Fibroblast of skin of left biceps (primary cell): ENCODE results near the gene CHD8.

ENCODE experiments used
- DNase-seq, 2 experiments: peaks; one replicate each; pipeline ENCODE4 v3.0.0-alpha.2; 2013; ENCODE audit warnings: low read depth in 2 of 2

CHD8 gene

GRCh38 chr14:21437063-21437901 lies 18.6 kb downstream of the CHD8 start:
- DNase-seq, result peak; percentile 99

- no peak for DNase-seq
Observed at GRCh38 chr14:21436567-21437062, 19.3 kb downstream of the CHD8 start.

GRCh38 chr14:21431126-21431525 lies 24.8 kb downstream of the CHD8 start:
- no peak for DNase-seq

- no peak for DNase-seq
Observed at GRCh38 chr14:21428930-21429329, 27.0 kb downstream of the CHD8 start.

GRCh38 chr14:21426692-21427091 lies 29.2 kb downstream of the CHD8 start:
- DNase-seq, result no peak

- no peak for DNase-seq
Observed at GRCh38 chr14:21419528-21419927, 36.4 kb downstream of the CHD8 start.

GRCh38 chr14:21415329-21415728 lies 40.6 kb downstream of the CHD8 start:
- no peak for DNase-seq

GRCh38 chr14:21414137-21414631 lies 41.7 kb downstream of the CHD8 start:
- no peak for DNase-seq

- no peak for DNase-seq
Observed at GRCh38 chr14:21408147-21408546, 47.8 kb downstream of the CHD8 start.

- DNase-seq, result no peak
Observed at GRCh38 chr14:21406213-21406612, 49.7 kb downstream of the CHD8 start.

- DNase-seq, result no peak
Observed at GRCh38 chr14:21405097-21405496, 50.8 kb downstream of the CHD8 start.

GRCh38 chr14:21399311-21399870 lies 56.5 kb downstream of the CHD8 start:
- DNase-seq, result no peak

- DNase-seq, result no peak
Observed at GRCh38 chr14:21398901-21399300, 57.0 kb downstream of the CHD8 start.

GRCh38 chr14:21395450-21395849 lies 60.5 kb downstream of the CHD8 start:
- no peak for DNase-seq

- DNase-seq, result no peak
Observed at GRCh38 chr14:21385188-21385904, 70.6 kb downstream of the CHD8 start.

- no peak for DNase-seq
Observed at GRCh38 chr14:21384494-21384851, 71.5 kb downstream of the CHD8 start.

GRCh38 chr14:21383848-21384493 lies 72.0 kb downstream of the CHD8 start, which contains the start of gene SUPT16H:
Gene SUPT16H (minus strand): TSS chr14:21384019. CDS start chr14:21383927, 92 bp downstream.
- peak; percentile 89 to 92 for DNase-seq

GRCh38 chr14:21382886-21383847 lies 72.8 kb downstream of the CHD8 start:
- no peak for DNase-seq

GRCh38 chr14:21382095-21382494 lies 73.8 kb downstream of the CHD8 start:
- DNase-seq, result no peak

- no peak for DNase-seq
Observed at GRCh38 chr14:21379338-21379737, 76.6 kb downstream of the CHD8 start.

- no peak for DNase-seq
Observed at GRCh38 chr14:21373980-21374379, 81.9 kb downstream of the CHD8 start.
